Measurements from ENCODE around the gene WWP2. TPM values are rescaled to one million over a fixed set of nuclear protein-coding genes. Genes with fewer than 3 reads are reported as not detected.

The WWP2 gene
- total RNA-seq, 1 experiment from 2014 or later: 40.2 TPM

DNA sequence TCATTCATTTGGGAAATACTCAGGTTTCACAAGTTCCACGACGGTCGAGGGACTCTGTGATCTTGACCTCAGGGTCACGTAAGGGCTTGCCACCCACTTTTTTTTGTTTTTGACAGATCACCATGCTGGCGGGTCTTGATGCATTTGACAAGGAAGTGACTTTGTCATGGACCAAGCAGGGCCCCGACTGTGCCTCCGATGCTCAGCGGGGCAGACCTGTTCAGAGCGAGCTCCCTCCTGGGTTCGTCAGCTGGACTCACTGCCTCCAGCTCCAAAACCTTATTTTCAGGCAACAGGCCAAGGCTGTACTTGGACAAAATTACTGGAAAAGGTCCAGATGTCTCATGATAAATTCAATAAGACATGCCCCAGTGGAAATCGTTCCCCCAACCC, 180.0 kb downstream of the WWP2 start:
- peak overlapping the region; percentile 25 for H2BK12ac ChIP-seq (ENCODE audit: insufficient read length, low read depth, low read length)
- no peak overlapping the region for H3K9ac ChIP-seq (ENCODE audit: extremely low read depth, insufficient read length, low read length)
- no peak overlapping the region for H4K8ac ChIP-seq (replicated peaks; ENCODE audit: insufficient read length, low read depth, low read length)
- H4K91ac ChIP-seq (ENCODE audit: insufficient read length, low read depth, low read length): peak overlapping the region; percentile 80
- Mint-ChIP-seq H3K36me3 (ENCODE audit: insufficient read depth in 1 of 3, low read depth in 3 of 3) (peaks cover 5 to 21% (median 15%) of the 10 kb centered on the region in 3 experiments; a peak in 6 of 7 replicates), H3K27ac (peak overlapping the region; percentile 47 to 93 (median 82); a peak in 5 of 7 replicates), H3K9me3 (no peaks in the 10 kb centered on the region; a peak in 1 of 5 replicates), H3K27me3 (ENCODE audit: low read depth) (no peaks in the 10 kb centered on the region), H3K4me3 (no peak overlapping the region), H3K4me1 (peaks cover 14% of the 10 kb centered on the region in 2 experiments)
- peak overlapping the region; percentile 26 for H2BK20ac ChIP-seq (ENCODE audit: low read depth, low read length, poor library complexity, severe bottlenecking)
- H2AK5ac ChIP-seq (ENCODE audit: insufficient read length, low read length): no peak overlapping the region
- no peaks in the 10 kb centered on the region for H3K79me2 ChIP-seq (ENCODE audit: insufficient read depth, low read length)
- H2BK5ac ChIP-seq (ENCODE audit: insufficient read length, low read length): no peak overlapping the region
- no peak for DNase-seq
- no peaks in the 10 kb centered on the region for H4K20me1 ChIP-seq (ENCODE audit: control insufficient read depth, insufficient read depth, insufficient read length)
- H2AFZ ChIP-seq (ENCODE audit: low read length): no peak overlapping the region
- no peak overlapping the region for H3K27ac ChIP-seq (ENCODE audit: insufficient read length, low read depth, low read length)
- TF ChIP-seq CTCF (conservative IDR thresholded peaks at IDR 0.05): no peak
- no CpG with 5 or more reads among the region's 11 CpGs for WGBS (ENCODE audit: extremely low coverage, insufficient read length, low lambda C conversion rate)
- H3K14ac ChIP-seq (ENCODE audit: insufficient read depth, low read length): no peak overlapping the region
- H2BK120ac ChIP-seq (ENCODE audit: low read depth, low read length, poor library complexity, severe bottlenecking): no peak overlapping the region
- no peak overlapping the region for H3K18ac ChIP-seq (ENCODE audit: insufficient read length, low read depth, low read length)
- no peak overlapping the region for H3K23ac ChIP-seq (ENCODE audit: insufficient read length, low read depth, low read length)
- no peaks in the 10 kb centered on the region; the same call in 1 of the 2 replicates for H3K4me1 ChIP-seq (ENCODE audit: insufficient read depth, low read length)
- H4K5ac ChIP-seq (ENCODE audit: insufficient read length, low read depth, low read length): no peak overlapping the region
- no peak overlapping the region for H3K56ac ChIP-seq (ENCODE audit: insufficient read length, low read depth, low read length)
- H3K23me2 ChIP-seq (ENCODE audit: insufficient read length, low read depth, low read length, poor library complexity, severe bottlenecking): no peaks in the 10 kb centered on the region
- H3K79me1 ChIP-seq (ENCODE audit: insufficient read depth, low read depth, low read length, poor library complexity, severe bottlenecking): no peaks in the 10 kb centered on the region
- no peak overlapping the region for H3T11ph ChIP-seq (ENCODE audit: low read length)
- no peaks in the 10 kb centered on the region for H3K9me3 ChIP-seq (ENCODE audit: control insufficient read depth, low read depth, low read length)
- no peak overlapping the region for H3K4ac ChIP-seq (ENCODE audit: low read depth, low read length)
- H2BK15ac ChIP-seq (ENCODE audit: low read depth, low read length): no peak overlapping the region
- no peaks in the 10 kb centered on the region for H3K27me3 ChIP-seq (ENCODE audit: insufficient read depth, low read length)
- no peak overlapping the region for H3K4me2 ChIP-seq (ENCODE audit: insufficient read depth, insufficient read length, low read length)

Data from H9 (cell line).